GM20431 (cell line): ENCODE measurements around the gene FIGN.

Source experiments
- in situ Hi-C: fragments of 300-500 bp; cut with MseI, MboI; formaldehyde crosslinking; loops from one replicate; pipeline ENCODE4 v1.15.0; 2020; ENCODE audit warnings: low sequenced_read_pairs; ENCODE audit not compliant: unreplicated experiment

The FIGN gene

DNA sequence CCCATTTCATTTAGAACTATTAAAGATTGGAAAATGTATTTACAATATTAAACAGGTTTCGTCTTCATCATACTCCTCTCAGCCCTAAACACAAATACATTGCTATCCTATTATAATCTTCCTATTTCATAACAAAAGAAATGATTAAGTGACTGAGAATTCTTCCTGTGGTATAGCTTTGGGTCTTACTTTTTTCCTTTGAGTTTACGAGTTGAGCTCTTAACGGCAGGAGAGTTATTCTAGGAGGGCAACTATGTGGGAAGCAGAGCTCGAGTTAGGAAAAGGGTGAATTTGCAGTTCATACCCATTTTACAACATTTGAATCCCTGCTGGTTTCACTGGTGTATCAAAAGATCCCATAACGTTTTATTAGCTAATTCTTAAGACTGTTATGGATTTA is 105.0 kb downstream of the FIGN start:
- in situ Hi-C loops, result no loop called here

DNA sequence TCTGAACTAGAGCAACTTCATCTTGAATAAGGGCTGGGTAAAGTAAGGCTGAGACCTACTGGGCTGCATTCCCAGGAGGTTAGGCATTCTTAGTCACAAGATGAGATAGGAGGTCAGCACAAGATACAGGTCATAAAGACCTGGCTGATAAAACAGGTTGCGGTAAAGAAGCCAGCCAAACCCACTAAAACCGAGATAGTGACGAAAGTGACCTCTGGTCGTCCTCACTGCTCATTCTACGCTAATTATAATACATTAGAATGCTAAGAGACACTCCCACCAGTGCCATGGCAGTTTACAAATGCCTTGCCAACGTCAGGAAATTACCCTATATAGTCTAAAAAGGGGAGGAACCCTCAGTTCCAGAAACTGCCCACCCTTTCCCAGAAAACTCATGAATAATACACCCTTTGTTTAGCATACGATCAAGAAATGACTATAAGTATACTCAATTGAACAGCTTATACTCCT is 109.1 kb downstream of the FIGN start:
- in situ Hi-C loops, result no loop called here

DNA sequence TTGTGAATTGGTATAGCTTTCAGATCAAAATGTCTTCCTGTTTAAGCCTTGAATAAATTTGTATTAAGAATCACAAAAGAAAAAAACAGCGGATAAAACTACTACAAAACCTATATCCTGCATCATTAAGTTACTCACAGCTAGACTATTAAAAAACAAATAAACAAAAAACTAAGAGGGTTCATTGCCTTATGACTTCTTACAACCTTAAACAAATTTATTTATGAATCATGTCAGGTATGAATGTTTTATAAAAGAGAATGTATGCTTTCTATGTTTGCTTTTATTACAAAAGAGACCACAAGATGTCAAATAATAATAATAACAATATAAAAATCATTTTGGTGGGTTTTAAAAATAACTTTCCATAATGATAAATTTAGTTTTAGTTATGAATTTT is 109.6 kb downstream of the FIGN start:
- in situ Hi-C loops, result no loop called here

DNA sequence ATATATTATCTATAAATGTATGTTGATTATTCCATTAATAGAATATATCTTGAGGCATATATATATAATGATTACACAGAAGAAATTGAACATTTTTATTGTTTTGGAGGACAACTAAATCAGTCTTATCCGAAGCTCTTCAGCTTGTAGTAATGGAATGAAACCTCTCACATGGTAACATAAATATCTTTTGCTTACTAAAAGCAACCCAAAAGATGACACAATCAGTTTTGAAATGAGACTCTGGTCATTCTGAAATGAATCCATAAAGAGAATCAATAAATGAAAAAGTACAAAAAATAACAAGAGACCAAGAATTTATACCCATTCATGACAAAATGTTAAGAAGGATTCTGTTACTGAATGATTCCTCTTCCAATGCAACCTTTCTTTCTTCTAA is 110.2 kb downstream of the FIGN start:
- in situ Hi-C loops, result no loop called here

DNA sequence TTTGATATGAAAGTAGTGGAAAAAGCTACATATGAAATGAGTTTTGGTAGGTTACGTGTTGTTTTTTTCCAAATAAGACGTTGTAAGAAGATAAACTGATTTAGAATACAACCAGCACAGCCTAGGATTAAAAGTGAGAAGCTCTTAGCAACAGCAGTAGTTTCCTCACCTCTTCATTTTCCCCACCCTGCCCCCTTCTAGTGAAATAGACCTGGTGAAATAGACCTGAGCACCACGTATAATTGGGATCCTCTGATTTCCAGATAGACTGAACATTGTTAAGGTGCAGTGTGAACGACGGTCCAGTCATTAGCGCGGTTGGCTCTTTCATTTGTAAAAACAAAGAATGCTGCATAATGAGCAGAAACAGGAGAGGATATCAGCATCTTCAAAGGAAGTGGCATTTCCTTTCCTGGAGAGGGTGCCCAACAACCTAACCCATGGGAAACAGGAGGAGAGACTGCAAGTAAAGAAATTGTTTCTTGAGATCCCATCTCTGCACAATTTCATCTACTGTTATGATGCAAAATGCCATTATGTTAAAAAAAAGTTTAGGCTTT is 114.3 kb downstream of the FIGN start:
- in situ Hi-C loops, result no loop called here

DNA sequence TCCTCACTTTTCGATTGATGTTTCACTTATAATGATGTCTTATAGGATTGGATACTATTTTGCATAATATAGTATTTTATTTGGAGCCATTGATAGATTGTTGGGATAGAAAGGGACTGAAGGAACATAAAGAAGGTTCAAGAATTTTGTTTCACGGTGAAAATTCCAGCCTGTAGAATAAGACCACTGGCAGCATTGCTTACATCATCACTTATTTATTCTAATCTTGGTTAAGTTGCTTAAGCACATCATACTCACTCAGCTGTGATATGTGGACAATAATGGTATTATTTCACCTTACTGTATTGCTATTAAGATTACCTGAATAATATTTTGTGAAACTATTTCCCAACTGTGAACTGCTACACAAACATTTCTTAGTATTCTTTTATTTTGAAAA is 118.3 kb downstream of the FIGN start:
- in situ Hi-C loops, result no loop called here

DNA sequence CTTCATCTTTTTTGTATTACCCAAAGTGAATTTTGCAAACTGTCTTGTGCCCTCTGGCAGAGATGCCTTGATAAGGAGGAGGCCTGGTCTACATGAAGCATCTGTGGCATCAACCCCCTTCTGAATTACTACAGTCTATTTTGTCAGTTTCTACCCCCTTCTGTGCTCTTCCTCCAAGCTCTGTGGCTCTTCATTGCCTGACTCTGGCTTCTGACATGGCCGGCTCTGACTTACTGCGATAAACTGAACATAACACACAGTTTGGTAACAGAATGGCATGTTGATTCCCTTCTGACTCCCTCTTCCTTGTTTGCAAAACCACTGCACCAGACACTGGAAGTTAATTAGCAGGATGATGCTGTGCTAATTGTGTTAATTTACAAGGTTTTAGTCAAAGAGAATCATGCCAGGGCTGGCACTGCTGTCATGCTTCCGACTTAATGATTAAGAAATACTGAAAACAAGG is 122.5 kb downstream of the FIGN start:
- in situ Hi-C loops, result no loop called here

DNA sequence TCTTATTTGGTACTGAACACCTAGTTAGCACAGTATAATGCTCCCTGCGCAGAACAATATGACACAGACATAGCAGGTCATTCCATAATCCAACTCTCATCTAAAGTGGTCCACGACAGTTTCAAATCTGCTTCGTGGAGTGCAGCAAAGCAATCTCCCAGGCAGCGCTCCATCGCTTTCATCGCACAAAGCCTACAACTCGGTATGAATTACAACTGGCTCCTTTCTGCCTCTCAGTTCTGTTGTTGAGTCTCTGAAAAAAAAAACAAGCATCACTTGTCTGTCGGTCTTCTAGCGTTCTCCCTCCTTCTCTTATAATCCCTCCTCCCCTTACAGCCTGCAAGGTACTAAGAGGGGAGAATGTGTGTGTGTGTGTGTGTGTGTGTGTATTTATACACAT is 123.5 kb downstream of the FIGN start:
- in situ Hi-C loops, result no loop called here

DNA sequence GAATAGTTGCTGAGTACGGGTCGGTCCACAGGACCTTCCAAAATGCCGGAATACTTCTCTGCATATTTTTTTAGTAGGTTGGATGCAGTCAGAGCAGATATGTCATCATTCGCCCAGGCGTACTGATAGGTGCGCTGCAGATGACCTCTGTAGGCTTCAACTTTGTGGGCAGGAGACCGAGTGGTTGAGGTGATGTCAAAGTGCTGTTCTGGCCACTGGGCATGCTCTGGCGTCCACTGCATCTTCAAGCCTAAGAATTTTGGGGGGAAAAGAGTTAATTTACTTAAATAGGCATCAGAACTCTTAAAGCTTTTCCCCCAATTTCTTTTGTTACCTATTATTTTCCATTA is 124.3 kb downstream of the FIGN start:
- in situ Hi-C loops, result no loop called here

DNA sequence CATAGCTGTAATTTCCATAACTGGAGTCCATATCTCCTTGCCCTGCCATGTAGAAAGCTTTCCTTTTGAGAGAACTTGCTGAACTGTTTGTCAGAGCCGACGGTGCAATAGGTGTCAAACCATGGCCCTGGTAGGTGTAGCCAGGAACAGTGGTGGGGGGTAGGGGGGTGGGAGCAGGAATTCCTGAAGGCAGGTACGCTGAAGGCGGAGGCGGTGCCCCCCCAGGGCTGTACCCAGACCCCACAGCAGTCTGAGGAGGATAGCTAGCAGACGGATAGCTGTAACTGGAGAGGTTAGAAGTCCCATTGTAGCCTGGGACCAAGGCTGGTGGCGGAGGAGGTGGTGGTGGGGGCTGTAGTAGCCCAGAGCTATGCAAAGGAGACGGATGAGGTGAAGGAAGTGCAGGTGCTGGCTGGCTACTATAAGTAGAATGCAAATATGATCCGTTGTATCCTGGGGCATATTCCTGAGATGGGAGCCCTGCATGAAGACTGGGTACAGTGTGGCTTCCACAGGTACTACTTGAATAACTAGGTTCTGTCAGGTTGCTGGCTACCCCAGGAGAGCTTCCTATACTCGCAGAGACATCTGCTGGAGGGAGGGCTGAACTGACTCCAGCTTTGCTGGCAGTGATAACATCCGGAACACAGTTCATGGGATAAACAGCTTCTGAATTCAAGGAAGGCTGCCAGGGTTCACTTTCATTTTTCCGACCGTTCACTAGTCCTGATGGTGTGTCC is 124.8 kb downstream of the FIGN start:
- in situ Hi-C loops, result no loop called here

DNA sequence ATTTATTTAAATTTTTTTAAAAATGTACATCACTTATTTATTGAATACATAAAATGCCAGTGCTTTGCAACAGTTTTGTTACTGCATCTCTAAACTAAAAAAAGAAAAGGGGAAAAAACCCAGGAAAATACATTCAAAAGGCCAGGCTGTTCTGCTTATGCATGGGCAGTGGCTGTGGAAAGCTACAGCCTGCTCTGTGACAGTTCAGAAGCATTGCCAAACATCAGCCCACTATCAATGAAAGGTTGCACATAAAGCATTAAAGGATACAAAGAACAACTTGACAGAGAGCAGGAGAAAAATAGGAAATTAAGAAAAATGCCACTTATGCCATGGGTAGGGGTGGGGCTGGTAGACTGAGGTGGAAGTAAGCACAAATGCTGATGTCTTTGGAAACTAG is 128.2 kb downstream of the FIGN start:
- in situ Hi-C loops, result no loop called here

DNA sequence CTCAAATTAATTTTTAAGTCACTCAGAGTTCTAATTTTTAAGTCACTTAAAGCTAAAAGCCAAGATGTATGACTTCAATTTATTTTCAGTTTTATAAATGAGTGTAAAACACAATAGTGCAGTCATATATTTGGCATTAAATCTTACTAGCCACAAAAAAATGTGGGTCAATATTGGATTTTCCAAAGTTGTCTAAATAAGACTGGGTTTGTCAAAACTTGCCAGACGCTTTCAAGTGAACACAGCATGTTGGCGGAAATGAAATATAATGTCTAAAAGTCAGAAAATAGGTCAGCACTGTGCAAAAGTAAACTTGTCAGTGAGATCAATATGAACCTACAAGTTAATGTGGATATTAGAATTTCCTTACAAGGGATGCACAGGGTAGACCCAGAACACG is 128.9 kb downstream of the FIGN start:
- in situ Hi-C loops, result no loop called here

DNA sequence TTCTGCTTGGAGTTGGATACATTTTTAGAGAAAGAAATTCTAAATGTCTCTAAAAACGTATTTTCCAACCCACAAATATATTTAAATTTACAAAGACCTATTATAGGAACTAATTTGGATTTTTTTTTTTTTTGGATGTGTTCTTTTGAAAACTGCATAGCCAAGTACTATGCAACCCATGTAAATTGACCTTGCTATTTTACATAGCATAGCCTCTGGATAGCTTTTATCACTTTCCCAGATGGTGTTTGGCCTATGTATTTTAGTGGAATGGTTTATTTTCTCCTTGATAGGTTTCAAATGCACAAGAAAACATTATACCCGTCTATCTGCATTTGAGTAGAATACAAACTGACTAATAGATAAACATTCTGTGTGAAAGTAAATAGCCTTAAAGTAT is 130.0 kb downstream of the FIGN start:
- in situ Hi-C loops, result no loop called here

DNA sequence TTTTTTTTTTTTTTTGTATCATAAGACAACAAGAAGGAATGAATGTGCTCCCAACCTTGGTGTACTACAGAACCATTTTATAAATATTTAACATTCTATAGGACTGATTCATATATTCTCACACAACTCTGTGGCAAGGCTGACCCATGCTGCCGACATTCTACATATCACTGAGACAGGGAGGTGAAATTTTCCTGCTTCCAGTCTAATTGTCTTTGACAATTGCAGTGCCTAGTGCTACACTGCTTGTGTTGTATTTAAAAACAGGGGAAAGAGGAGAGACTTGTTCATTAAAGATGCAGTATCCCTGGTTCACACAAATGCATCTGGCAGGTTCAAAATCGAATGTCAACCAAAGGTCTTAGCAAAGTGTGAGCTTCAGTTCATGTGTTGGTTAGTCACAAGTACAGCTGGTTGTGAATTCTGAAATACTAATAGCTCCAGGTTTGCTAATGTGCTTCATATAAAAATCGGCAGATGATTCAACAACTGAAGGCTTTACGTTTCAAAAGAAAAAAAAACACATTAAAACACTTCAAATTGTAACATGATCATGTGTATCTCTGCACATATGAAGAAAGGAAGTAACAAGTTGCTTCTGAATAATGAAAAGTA is 130.8 kb downstream of the FIGN start:
- in situ Hi-C loops, result no loop called here

DNA sequence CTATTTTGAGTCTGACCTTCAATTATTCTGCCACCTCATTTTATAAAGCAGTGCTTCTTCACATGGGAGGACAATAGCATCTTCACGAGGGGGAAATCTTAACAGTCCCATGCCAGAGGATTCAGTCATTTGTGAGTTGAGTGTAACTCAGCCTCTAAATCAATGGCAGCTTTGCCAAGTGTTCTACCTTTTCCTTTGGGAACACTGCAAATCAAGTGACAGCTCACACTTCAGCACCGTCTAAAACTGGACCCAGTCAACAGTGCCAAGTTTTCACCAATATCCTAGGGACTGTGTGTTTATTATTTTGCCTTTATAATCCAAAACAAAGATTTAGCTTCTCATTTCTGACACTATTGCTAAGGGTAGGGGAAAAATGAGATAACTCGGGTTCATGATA is 133.6 kb downstream of the FIGN start:
- in situ Hi-C loops, result no loop called here

DNA sequence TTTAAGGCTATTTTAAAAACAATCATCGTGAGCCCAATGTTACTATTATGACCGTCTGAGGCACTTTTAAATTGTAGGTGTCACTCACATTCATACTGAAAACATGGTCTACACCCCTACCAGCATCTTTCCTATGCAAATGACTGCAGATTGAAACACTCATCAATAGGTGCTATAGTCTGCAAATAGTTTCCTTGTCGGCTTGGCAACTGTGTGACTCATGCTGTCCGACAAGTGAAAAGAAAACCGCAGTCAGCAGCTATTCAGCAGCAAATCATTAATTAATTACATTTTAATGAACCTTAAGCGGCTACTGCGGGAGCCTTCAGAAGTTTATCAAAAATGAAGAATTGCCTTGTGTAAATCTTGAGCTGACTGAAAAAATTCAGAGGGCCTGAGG is 134.4 kb downstream of the FIGN start:
- in situ Hi-C loops, result no loop called here

DNA sequence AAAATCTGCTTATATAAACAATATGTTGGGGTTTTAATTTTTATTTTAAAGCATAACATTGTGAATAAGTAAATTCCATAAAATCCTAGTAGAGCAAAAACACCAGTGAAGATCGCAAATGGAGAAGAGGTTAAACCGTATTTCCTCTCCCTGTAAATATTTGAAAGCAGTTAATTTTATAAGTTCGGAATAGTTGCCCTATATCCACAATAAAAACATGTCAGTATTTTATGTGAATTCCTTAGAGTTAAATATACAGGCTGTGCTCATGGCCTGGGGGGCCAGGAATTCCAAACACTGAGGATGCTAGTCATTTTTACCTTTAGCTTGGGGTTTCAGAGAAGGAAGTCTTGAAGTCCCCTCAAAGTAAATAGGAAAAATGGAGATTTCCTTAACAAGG is 135.0 kb downstream of the FIGN start:
- in situ Hi-C loops, result no loop called here

DNA sequence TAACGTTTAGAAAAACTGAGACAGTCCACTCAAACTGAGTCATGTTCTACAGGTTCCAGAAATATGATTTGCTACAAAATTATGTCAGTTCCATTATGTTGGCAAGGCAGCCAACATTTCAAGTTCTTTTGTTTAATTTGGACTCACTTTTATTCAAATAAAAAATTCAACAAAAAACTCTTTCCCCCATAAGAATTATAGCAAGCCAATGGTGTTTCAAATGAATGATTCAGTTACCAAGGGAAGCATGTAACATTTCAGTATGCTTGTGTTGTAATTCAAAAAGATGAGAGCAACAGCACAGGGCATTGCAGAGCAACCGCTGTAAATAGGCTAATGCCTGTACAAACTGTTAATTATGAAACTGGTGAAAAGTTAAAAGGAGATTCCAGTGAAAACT is 140.8 kb downstream of the FIGN start:
- in situ Hi-C loops, result no loop called here

DNA sequence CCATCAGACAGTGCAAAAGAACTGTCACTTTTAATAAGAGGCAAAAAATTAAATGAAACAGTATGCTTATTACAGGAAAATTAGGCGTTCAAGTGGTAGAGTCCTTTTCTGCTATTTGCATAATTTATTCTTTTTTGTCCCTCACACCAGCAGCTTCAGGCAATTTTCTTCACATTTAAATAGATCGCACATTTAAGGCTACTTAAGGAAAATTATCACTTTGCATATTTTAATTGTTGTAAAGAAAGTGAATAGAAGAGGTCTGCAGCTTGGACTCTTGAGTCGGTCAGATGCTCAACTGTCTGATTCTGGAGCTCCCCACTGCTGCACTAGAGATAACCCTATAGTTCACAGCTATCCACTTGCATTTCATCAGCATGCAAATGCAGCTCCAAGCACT is 141.3 kb downstream of the FIGN start:
- in situ Hi-C loops, result no loop called here

DNA sequence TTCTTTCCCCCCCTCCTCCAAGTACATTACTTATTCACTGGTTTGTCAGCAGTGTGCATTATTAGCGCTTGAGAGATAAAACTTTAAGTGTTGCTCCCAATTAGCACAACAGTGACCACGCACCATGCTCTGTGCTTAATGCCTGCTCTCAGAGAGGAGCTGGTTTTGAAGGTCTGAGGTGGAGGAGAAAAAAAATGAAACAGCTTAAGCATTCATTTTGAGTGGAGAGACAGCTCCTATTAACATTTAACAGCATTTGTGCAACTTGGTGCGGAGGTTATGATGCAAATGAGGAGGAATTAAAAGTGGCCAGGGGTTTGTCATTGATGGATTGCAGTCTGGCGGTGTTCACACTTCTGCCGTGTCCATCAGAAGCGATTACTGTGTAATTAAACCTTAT is 141.8 kb downstream of the FIGN start:
- in situ Hi-C loops, result no loop called here

DNA sequence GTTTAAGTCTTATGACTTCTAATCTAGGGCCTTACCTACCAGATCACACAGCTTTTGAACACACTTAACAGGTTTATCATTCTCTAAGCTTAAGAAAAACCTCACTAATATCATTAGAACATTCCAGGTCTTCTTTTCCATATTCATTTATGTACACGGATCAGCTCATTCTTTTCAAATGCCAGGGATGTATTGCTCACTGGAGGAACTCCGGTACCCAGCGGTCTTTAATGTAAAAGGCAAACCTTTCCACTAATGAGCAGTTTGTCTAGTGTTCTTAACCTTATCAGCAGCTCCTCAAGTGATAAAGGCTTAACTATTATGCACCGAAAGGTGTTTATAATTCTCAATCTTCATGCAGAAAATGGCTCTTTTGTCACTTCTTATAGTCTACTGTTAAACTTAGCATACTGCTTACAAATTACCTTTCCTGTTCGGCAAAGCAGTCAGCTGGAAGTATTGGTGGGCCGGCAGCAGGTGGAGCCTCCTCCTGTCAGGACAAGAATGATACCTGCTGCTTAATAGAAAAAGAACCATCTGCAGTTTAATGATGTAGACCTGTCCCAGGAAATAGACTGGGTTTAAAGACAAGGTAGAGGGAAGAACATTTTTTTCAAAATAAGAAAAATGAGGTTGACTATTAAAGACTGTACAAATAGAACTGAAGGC is 142.7 kb downstream of the FIGN start:
- in situ Hi-C loops, result no loop called here
